Aorta (tissue), 5 donors: ENCODE data around the gene CAPN5. TPM values are rescaled to one million over a fixed set of nuclear protein-coding genes. Genes with fewer than 3 reads are reported as not detected.

Experiments
- ATAC-seq: fragments of 200-7000 bp; cut with Tn5 transposase; one replicate; pipeline ENCODE4 v1.9.1; 2022; ENCODE audit warnings: moderate library complexity; ENCODE audit not compliant: low FRiP score
- DNase-seq, 2 donors: peaks; one replicate each; pipeline ENCODE4 v3.0.0-alpha.2; 2020
- H3K27ac ChIP-seq, 2 donors: one replicate each; pipeline ENCODE4 v1.5.1; 2013; ENCODE audit warnings: low read length in 2 of 2, mild to moderate bottlenecking in 2 of 2, moderate library complexity in 2 of 2, control low read depth in 1 of 2, inconsistent platforms in 1 of 2, low read depth in 1 of 2
- H3K27me3 ChIP-seq, 2 donors: one replicate each; pipeline ENCODE4 v1.6.1; 2013; ENCODE audit warnings: control low read depth in 1 of 2, low read length in 1 of 2, mild to moderate bottlenecking in 1 of 2, moderate library complexity in 1 of 2; ENCODE audit not compliant: insufficient read depth in 2 of 2, control insufficient read depth in 1 of 2
- H3K36me3 ChIP-seq, 2 donors: one replicate each; pipeline ENCODE4 v1.6.1; 2013; ENCODE audit warnings: control low read depth in 1 of 2, low read length in 1 of 2, mild to moderate bottlenecking in 1 of 2; ENCODE audit not compliant: insufficient read depth in 2 of 2, control insufficient read depth in 1 of 2
- H3K4me1 ChIP-seq, 2 donors: one replicate each; pipeline ENCODE4 v1.6.1; 2013; ENCODE audit warnings: low read length in 2 of 2, control low read depth in 1 of 2, mild to moderate bottlenecking in 1 of 2, moderate library complexity in 1 of 2; ENCODE audit not compliant: insufficient read depth in 2 of 2, control insufficient read depth in 1 of 2
- H3K4me3 ChIP-seq, 2 donors: one replicate each; pipeline ENCODE4 v1.5.1; 2013; ENCODE audit warnings: low read length in 2 of 2, control low read depth in 1 of 2, mild to moderate bottlenecking in 1 of 2
- H3K9me3 ChIP-seq: one replicate; pipeline ENCODE4 v1.6.1; 2013; ENCODE audit warnings: mild to moderate bottlenecking, low read length; ENCODE audit not compliant: control insufficient read depth
- WGBS, 2 donors: extraction: QIAGEN DNeasy Blood & Tissue Kit; methylation state at CpG; one replicate each; pipeline ENCODE4 v1.1.7; 2013; 5-methylcytosine and 5-hydroxymethylcytosine counted together
- intact Hi-C, 2 donors: fragments of 100-400 bp; cut with DNase I; formaldehyde crosslinking; loops; one replicate each; pipeline versions ENCODE4 v1.14.2 to v1.15.0; 2022
- polyA plus RNA-seq, 2 donors: library from polyadenylated mRNA; stranded (reverse); fragments of 200-250 nt; gene quantifications; one replicate each; pipeline ENCODE4 v1.2.3, GENCODE V29; 2013
- total RNA-seq, 2 donors: library from RNA; stranded (reverse); fragmentation: NEBNext Ultra II Directional; extraction: Animal tissue kit (Norgen Biotek cat#: 25700); gene quantifications; one replicate each; pipeline ENCODE4 v1.2.1, GENCODE V29; 2021
- donor health status: healthy with polysubstance abuse.
- donor health status: Bipolar disorder and iron deficiency.
- donor health status: DM: no; HTN: no; CAD: no.
- donor health status: DM: no; HTN: no; CAD: no.
- donor health status: DM: yes; HTN: yes; CAD: no.

Gene CAPN5
- total and polyA plus RNA-seq, 4 donors = 6.9 to 22.4 (median 10.8) TPM

GRCh38 chr11:77081976-77082836 is 15.4 kb downstream of the CAPN5 start:
- no peak overlapping the region for H3K4me3 ChIP-seq
- ATAC-seq = peak; percentile 12
- H3K27me3 ChIP-seq = no peaks in the 10 kb centered on the region
- H3K36me3 ChIP-seq = no peaks in the 10 kb centered on the region
- no peak overlapping the region for H3K27ac ChIP-seq
- no peaks in the 10 kb centered on the region for H3K9me3 ChIP-seq
- H3K4me1 ChIP-seq = no peaks in the 10 kb centered on the region
- 78 to 79% methylated on average over 11 of the region's 11 CpGs for WGBS, 2 donors
- intact Hi-C loops = no loop called here
- DNase-seq = peak; percentile 44 to 73

- DNase-seq = peak; percentile 77 to 86
- Histone ChIP-seq H3K4me1 (no peaks in the 10 kb centered on the region), H3K27ac (no peak overlapping the region), H3K36me3 (no peaks in the 10 kb centered on the region), H3K9me3 (no peaks in the 10 kb centered on the region), H3K4me3 (no peak overlapping the region), H3K27me3 (no peaks in the 10 kb centered on the region)
- WGBS, 2 donors = 76 to 77% methylated on average over 14 to 15 of the region's 15 CpGs
- ATAC-seq = peak; percentile 66
- intact Hi-C loops = no loop called here
These were observed 16.2 kb downstream of the CAPN5 start for GRCh38 chr11:77082838-77083565.

- no peaks in the 10 kb centered on the region for H3K36me3 ChIP-seq
- WGBS, 2 donors = 92 to 93% methylated on average over 12 of the region's 12 CpGs
These were observed 16.9 kb downstream of the CAPN5 start for GRCh38 chr11:77083566-77084245.

GRCh38 chr11:77084581-77085191 is 17.9 kb downstream of the CAPN5 start:
- no peaks in the 10 kb centered on the region for H3K27me3 ChIP-seq
- no peaks in the 10 kb centered on the region for H3K9me3 ChIP-seq
- no peak overlapping the region for H3K4me3 ChIP-seq
- no peak overlapping the region for H3K27ac ChIP-seq
- DNase-seq = peak; percentile 32 to 63
- WGBS, 2 donors = 94 to 95% methylated on average over 24 to 25 of the region's 25 CpGs
- no peak for ATAC-seq
- intact Hi-C loops = no loop called here
- no peaks in the 10 kb centered on the region for H3K4me1 ChIP-seq
- no peaks in the 10 kb centered on the region for H3K36me3 ChIP-seq

More at GRCh38 chr11:77083566-77084245, 16.9 kb downstream of the CAPN5 start:
- H3K27ac ChIP-seq = no peak overlapping the region
- H3K4me3 ChIP-seq = no peak overlapping the region
- intact Hi-C loops = no loop called here
- ATAC-seq = no peak
- no peaks in the 10 kb centered on the region for H3K4me1 ChIP-seq
- H3K27me3 ChIP-seq = no peaks in the 10 kb centered on the region
- peak; percentile 37 to 57 for DNase-seq
- H3K9me3 ChIP-seq = no peaks in the 10 kb centered on the region

- H3K27ac ChIP-seq = no peak overlapping the region
- H3K36me3 ChIP-seq = no peaks in the 10 kb centered on the region
- 95 to 96% methylated on average over 6 of the region's 6 CpGs for WGBS, 2 donors
- H3K4me3 ChIP-seq = no peak overlapping the region
- intact Hi-C loops = no loop called here
- no peaks in the 10 kb centered on the region for H3K4me1 ChIP-seq
- ATAC-seq (no peak), DNase-seq (peak in 1 of 2 donors; percentile 59)
- H3K27me3 ChIP-seq = no peaks in the 10 kb centered on the region
- no peaks in the 10 kb centered on the region for H3K9me3 ChIP-seq
These were observed 18.9 kb downstream of the CAPN5 start for GRCh38 chr11:77085652-77086051.

GRCh38 chr11:77086521-77087472 is 20.0 kb downstream of the CAPN5 start:
- intact Hi-C loops = no loop called here
- Histone ChIP-seq H3K9me3 (no peaks in the 10 kb centered on the region), H3K27ac (no peak overlapping the region), H3K36me3 (no peaks in the 10 kb centered on the region), H3K4me1 (no peaks in the 10 kb centered on the region), H3K4me3 (no peak overlapping the region), H3K27me3 (no peaks in the 10 kb centered on the region)
- no peak for ATAC-seq
- 86 to 87% methylated on average over 22 to 23 of the region's 23 CpGs for WGBS, 2 donors
- DNase-seq = peak; percentile 44 to 71

- Histone ChIP-seq H3K4me3 (no peak overlapping the region), H3K27ac (no peak overlapping the region), H3K36me3 (no peaks in the 10 kb centered on the region), H3K4me1 (no peaks in the 10 kb centered on the region), H3K27me3 (no peaks in the 10 kb centered on the region), H3K9me3 (no peaks in the 10 kb centered on the region)
- intact Hi-C loops = no loop called here
- DNase-seq (peak in 1 of 2 donors; percentile 51), ATAC-seq (no peak)
- WGBS, 2 donors = 91 to 93% methylated on average over 9 of the region's 9 CpGs
These were observed 21.0 kb downstream of the CAPN5 start for GRCh38 chr11:77087723-77088225.
